Measurements from ENCODE around the gene FZR1. TPM values are rescaled to one million over a fixed set of nuclear protein-coding genes. Genes with fewer than 3 reads are reported as not detected.

The FZR1 gene
- total and polyA plus RNA-seq, 2 of the 13 experiments (the other 11 are each of a cell fraction or from before 2014, with no cell fraction given) = 29.0 to 30.8 TPM

DNA sequence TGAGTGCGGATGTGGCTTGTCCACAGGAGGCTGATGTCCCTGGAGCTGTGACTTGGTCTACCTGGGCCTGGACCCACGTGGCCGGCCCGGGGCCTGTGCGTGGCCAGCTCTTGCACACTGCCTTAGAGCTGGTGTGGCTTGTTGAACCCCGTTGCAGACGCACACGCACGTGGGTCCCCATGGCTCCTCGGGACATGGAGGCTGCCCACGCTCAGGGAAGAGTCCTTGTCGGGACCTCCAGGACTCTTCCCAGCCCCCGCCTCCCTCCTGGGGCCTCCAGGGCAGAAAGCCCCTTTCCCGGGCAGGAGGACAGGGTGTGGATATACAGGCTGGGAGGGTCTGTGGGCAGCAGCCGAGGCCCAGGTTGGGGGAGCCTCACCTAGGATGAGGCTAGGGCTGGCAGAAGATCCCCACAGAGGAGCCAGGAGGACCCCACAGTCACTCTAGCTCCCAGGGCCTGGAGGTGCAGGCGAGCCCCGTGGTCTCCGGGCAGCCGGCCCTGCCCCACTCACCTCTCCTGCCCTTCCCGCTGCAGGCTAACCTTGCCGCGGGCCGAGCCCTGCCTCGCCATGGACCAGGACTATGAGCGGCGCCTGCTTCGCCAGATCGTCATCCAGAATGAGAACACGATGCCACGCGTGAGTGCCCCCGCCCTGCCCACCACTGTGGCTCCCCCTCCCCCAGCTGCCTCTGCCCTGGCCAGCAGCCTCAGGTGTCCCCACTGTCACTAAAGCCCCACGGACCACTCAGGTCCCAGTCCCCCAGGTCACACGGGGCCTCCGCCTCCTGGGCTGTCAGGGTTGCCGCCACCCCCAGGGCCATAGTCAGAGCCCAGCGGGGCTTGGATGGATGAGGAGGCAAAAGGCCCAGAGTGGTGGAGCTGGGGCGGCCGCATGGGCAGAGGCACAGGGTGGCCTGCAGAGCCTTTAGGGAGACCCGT is 16.6 kb downstream of the FZR1 start:
- H3K4me1 ChIP-seq (ENCODE audit: insufficient read depth, low read length) = peaks cover 3% of the 10 kb centered on the region; the same call in 1 of the 2 replicates
- no peaks in the 10 kb centered on the region for H3K27me3 ChIP-seq (ENCODE audit: control insufficient read depth in 1 of 2, insufficient read depth in 2 of 2, low read length in 2 of 2)
- peaks cover 14% of the 10 kb centered on the region; the same call in 1 of the 2 replicates for H4K20me1 ChIP-seq (ENCODE audit: insufficient read depth, low read length)
- POLR2A ChIA-PET = no interaction called here
- WGBS (ENCODE audit: low lambda C conversion rate) = 98% methylated on average over 21 of the region's 40 CpGs
- no TSS peak for BruUV-seq (replicated peaks)
- peaks cover 22% of the 10 kb centered on the region for H3K79me2 ChIP-seq (ENCODE audit: insufficient read depth, low read length)
- no peak overlapping the region for H3K4me2 ChIP-seq (ENCODE audit: low read depth, low read length)
- no peak for FAIRE-seq
- H3K9ac ChIP-seq (ENCODE audit: insufficient read depth, low read depth, low read length) = no peak overlapping the region
- ATAC-seq = no peak
- TF ChIP-seq, protein P1, sequence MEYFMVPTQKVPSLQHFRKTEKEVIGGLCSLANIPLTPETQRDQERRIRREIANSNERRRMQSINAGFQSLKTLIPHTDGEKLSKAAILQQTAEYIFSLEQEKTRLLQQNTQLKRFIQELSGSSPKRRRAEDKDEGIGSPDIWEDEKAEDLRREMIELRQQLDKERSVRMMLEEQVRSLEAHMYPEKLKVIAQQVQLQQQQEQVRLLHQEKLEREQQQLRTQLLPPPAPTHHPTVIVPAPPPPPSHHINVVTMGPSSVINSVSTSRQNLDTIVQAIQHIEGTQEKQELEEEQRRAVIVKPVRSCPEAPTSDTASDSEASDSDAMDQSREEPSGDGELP (IDR thresholded peaks at IDR 0.05; ENCODE audit: borderline replicate concordance, low read depth) = no peak
- TF ChIP-seq ZNF768 (CRISPR knock-in tag; IDR thresholded peaks at IDR 0.05) = 0 out of 2 replicates have a peak, but pooled peaks have one; percentile 2
- TF ChIP-seq, protein P2, sequence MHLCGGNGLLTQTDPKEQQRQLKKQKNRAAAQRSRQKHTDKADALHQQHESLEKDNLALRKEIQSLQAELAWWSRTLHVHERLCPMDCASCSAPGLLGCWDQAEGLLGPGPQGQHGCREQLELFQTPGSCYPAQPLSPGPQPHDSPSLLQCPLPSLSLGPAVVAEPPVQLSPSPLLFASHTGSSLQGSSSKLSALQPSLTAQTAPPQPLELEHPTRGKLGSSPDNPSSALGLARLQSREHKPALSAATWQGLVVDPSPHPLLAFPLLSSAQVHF (CRISPR knock-in tag; IDR thresholded peaks at IDR 0.05) = no peak
- TF ChIP-seq NAIF1 (CRISPR knock-in tag; IDR thresholded peaks at IDR 0.05; ENCODE audit: borderline replicate concordance) = no peak
- no peak for TF ChIP-seq NFRKB (IDR thresholded peaks at IDR 0.05)
- no peak for TF ChIP-seq LCORL (IDR thresholded peaks at IDR 0.05)
- TF ChIP-seq LCORL (CRISPR knock-in tag; IDR thresholded peaks at IDR 0.05) = no peak
- TF ChIP-seq ZSCAN31 (CRISPR knock-in tag; IDR thresholded peaks at IDR 0.05; ENCODE audit: low read depth) = no peak
- 0 out of 2 replicates have a peak, but pooled peaks have one; percentile 17 for TF ChIP-seq RBFOX2 (IDR thresholded peaks at IDR 0.05; ENCODE audit: low read depth, low read length)
- TF ChIP-seq, protein P3, sequence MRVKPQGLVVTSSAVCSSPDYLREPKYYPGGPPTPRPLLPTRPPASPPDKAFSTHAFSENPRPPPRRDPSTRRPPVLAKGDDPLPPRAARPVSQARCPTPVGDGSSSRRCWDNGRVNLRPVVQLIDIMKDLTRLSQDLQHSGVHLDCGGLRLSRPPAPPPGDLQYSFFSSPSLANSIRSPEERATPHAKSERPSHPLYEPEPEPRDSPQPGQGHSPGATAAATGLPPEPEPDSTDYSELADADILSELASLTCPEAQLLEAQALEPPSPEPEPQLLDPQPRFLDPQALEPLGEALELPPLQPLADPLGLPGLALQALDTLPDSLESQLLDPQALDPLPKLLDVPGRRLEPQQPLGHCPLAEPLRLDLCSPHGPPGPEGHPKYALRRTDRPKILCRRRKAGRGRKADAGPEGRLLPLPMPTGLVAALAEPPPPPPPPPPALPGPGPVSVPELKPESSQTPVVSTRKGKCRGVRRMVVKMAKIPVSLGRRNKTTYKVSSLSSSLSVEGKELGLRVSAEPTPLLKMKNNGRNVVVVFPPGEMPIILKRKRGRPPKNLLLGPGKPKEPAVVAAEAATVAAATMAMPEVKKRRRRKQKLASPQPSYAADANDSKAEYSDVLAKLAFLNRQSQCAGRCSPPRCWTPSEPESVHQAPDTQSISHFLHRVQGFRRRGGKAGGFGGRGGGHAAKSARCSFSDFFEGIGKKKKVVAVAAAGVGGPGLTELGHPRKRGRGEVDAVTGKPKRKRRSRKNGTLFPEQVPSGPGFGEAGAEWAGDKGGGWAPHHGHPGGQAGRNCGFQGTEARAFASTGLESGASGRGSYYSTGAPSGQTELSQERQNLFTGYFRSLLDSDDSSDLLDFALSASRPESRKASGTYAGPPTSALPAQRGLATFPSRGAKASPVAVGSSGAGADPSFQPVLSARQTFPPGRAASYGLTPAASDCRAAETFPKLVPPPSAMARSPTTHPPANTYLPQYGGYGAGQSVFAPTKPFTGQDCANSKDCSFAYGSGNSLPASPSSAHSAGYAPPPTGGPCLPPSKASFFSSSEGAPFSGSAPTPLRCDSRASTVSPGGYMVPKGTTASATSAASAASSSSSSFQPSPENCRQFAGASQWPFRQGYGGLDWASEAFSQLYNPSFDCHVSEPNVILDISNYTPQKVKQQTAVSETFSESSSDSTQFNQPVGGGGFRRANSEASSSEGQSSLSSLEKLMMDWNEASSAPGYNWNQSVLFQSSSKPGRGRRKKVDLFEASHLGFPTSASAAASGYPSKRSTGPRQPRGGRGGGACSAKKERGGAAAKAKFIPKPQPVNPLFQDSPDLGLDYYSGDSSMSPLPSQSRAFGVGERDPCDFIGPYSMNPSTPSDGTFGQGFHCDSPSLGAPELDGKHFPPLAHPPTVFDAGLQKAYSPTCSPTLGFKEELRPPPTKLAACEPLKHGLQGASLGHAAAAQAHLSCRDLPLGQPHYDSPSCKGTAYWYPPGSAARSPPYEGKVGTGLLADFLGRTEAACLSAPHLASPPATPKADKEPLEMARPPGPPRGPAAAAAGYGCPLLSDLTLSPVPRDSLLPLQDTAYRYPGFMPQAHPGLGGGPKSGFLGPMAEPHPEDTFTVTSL (CRISPR knock-in tag; IDR thresholded peaks at IDR 0.05; ENCODE audit: borderline replicate concordance) = no peak
- no peak for TF ChIP-seq SRSF1 (optimal IDR thresholded peaks at IDR 0.05; ENCODE audit: low read depth, low read length)
- no peak for TF ChIP-seq ETV5 (CRISPR knock-in tag; IDR thresholded peaks at IDR 0.05; ENCODE audit: borderline replicate concordance)
- TF ChIP-seq, protein P4, sequence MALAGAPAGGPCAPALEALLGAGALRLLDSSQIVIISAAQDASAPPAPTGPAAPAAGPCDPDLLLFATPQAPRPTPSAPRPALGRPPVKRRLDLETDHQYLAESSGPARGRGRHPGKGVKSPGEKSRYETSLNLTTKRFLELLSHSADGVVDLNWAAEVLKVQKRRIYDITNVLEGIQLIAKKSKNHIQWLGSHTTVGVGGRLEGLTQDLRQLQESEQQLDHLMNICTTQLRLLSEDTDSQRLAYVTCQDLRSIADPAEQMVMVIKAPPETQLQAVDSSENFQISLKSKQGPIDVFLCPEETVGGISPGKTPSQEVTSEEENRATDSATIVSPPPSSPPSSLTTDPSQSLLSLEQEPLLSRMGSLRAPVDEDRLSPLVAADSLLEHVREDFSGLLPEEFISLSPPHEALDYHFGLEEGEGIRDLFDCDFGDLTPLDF (CRISPR knock-in tag; IDR thresholded peaks at IDR 0.05) = no peak
- H3K4me3 ChIP-seq (replicated peaks in 1 of 3; ENCODE audit: insufficient read depth in 1 of 3, low read depth in 2 of 3, low read length in 3 of 3) = no peak overlapping the region
- intact Hi-C loops (cut with micrococcal nuclease; ENCODE audit: unreplicated experiment) = no loop called here
- no peaks in the 10 kb centered on the region for H3K9me3 ChIP-seq (ENCODE audit: low read length)
- CTCF ChIA-PET (ENCODE audit: low intra/inter-chr PET ratio, low total read pairs) = no interaction called here
- H2AFZ ChIP-seq (ENCODE audit: low read length) = no peak overlapping the region
- DNase-seq (ENCODE audit: low spot score) = no peak
- H3K27ac ChIP-seq (ENCODE audit: extremely low read length, insufficient read depth, low read length) = no peak overlapping the region
- in situ Hi-C loops (cut with HindIII; ENCODE audit: extremely low pct_ligation_motif_present, low pct_unique_long_range_greater_than_20kb) = no loop called here
- H3K36me3 ChIP-seq (replicated peaks in 1 of 2; ENCODE audit: control insufficient read depth in 1 of 2, insufficient read depth in 2 of 2, low read length in 2 of 2) = peaks cover 28 to 57% of the 10 kb centered on the region in 2 experiments

All from HepG2 (cell line).